Activated naive CD8-positive, alpha-beta T cell (primary cell): Measurements from ENCODE around the gene PREX1.
A peak's percentile ranks its signal among the peaks of the same experiment; 100 is the strongest.
"Not testable (repeated sequence)": the region's sequence is repeated elsewhere in the genome, so short reads cannot be mapped to it uniquely, and the experiment has no call there.

Source experiments
- H3K27ac Mint-ChIP-seq: one replicate; pipeline ENCODE4 v1.8.0; 2021; ENCODE audit warnings: mixed read lengths
- H3K27me3 Mint-ChIP-seq: one replicate; pipeline ENCODE4 v1.8.0; 2021; ENCODE audit warnings: mixed read lengths
- H3K36me3 Mint-ChIP-seq: one replicate; pipeline ENCODE4 v1.8.0; 2021; ENCODE audit warnings: mixed read lengths
- H3K4me1 Mint-ChIP-seq: one replicate; pipeline ENCODE4 v1.8.0; 2021; ENCODE audit warnings: low read depth, mixed read lengths
- H3K4me3 Mint-ChIP-seq: one replicate; pipeline ENCODE4 v1.8.0; 2021; ENCODE audit warnings: mild to moderate bottlenecking, mixed read lengths
- H3K9me3 Mint-ChIP-seq: one replicate; pipeline ENCODE4 v1.8.0; 2021; ENCODE audit warnings: low read depth, mixed read lengths

The PREX1 gene

GRCh38 chr20:48788486-48789072 is 39.2 kb downstream of the PREX1 start:
- peaks cover 2% of the 10 kb centered on the region for H3K36me3 Mint-ChIP-seq
- H3K4me1 Mint-ChIP-seq = peaks cover 54% of the 10 kb centered on the region
- H3K27me3 Mint-ChIP-seq = no peaks in the 10 kb centered on the region
- peak overlapping the region; percentile 65 for H3K27ac Mint-ChIP-seq
- peak overlapping the region; percentile 2 for H3K4me3 Mint-ChIP-seq
- no peaks in the 10 kb centered on the region for H3K9me3 Mint-ChIP-seq

- Mint-ChIP-seq H3K27me3 (no peaks in the 10 kb centered on the region), H3K9me3 (no peaks in the 10 kb centered on the region), H3K4me1 (peaks cover 51% of the 10 kb centered on the region), H3K36me3 (peaks cover 2% of the 10 kb centered on the region), H3K27ac (peak overlapping the region; percentile 65), H3K4me3 (peak overlapping the region; percentile 7)
Observed at GRCh38 chr20:48787861-48788375, 39.9 kb downstream of the PREX1 start.

DNA sequence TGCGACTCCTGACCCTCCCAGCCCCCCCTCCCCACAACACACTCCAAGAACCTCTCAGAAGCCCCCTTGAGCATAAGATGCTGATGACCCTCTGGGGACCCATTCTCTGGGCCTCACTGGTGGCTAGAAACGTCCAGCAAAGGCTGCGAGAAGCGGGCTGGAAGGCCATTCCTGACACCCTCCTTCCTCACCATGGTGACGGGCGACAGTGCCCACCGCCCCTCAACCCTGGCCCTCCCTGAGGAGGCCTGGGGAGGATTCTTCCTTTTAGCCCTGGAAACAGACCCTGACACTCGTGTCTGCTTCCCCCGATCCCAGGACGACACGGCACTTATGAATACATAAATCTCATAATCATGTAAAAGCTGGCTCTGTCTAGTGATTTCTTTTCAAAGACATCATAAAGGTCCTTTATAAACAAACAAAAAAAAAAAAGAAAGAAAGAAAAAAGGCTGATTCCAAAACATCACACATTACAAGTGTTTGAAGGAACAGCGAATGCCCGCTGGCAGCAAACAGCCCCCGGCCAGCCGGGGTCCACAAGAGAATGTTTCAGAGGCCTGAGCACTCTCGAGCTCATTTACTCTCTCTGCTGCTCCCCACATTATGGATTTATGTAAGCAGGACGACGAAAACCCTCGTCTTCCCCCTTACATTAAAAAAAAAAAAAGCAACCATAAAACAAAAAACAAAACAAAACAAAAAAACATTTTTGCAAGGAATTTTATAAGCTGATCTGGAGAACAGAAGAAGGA is 40.7 kb downstream of the PREX1 start:
- Mint-ChIP-seq H3K9me3 (no peaks in the 10 kb centered on the region), H3K4me3 (no peak overlapping the region), H3K36me3 (peaks cover 2% of the 10 kb centered on the region), H3K4me1 (peaks cover 51% of the 10 kb centered on the region), H3K27ac (peak overlapping the region; percentile 65), H3K27me3 (no peaks in the 10 kb centered on the region)

DNA sequence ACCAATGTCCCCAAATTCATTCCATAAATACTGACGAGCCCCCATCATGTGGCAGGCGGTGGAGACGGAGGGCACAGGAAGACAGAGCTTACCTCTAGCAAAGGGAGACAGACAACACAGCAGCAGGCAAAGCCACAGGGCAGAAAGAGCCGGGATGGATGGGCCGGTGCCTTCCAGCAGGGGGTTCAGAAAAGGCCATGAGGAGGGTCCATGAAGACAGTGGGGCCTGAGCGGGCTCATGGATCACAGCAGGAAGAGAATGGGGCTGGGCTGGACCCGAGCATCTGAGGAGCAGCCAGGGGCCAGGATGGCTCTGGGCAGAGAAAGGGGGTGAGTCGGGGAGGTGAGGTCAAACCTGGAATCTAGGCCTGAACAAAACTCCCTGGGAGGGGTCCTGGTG is 42.0 kb downstream of the PREX1 start:
- no peak overlapping the region for H3K4me3 Mint-ChIP-seq
- H3K36me3 Mint-ChIP-seq = peaks cover 2% of the 10 kb centered on the region
- H3K27ac Mint-ChIP-seq = peak overlapping the region; percentile 77
- peaks cover 42% of the 10 kb centered on the region for H3K4me1 Mint-ChIP-seq
- H3K27me3 Mint-ChIP-seq = no peaks in the 10 kb centered on the region
- no peaks in the 10 kb centered on the region for H3K9me3 Mint-ChIP-seq

DNA sequence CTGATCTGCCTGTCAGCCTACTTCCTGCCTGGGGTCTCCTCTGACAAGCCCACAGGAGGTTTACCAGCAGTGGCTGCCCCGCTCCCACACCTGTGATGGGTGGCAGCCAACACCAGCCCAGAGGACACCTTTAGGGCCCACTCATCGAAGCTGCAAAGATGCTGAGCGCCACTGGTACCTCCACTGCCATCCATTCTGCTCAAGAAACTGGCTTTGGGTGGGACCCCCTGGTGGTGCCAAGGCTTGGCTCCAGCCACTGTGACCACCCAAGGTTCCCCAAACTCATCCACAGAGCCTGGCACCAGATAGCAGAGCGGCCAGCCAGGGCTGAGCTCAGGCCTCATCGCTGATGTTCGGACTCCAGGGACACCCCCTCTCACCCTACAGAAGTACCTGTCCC is 42.5 kb downstream of the PREX1 start:
- H3K27ac Mint-ChIP-seq = peak overlapping the region; percentile 83
- no peak overlapping the region for H3K4me3 Mint-ChIP-seq
- H3K9me3 Mint-ChIP-seq = no peaks in the 10 kb centered on the region
- H3K27me3 Mint-ChIP-seq = no peaks in the 10 kb centered on the region
- peaks cover 2% of the 10 kb centered on the region for H3K36me3 Mint-ChIP-seq
- H3K4me1 Mint-ChIP-seq = peaks cover 42% of the 10 kb centered on the region

DNA sequence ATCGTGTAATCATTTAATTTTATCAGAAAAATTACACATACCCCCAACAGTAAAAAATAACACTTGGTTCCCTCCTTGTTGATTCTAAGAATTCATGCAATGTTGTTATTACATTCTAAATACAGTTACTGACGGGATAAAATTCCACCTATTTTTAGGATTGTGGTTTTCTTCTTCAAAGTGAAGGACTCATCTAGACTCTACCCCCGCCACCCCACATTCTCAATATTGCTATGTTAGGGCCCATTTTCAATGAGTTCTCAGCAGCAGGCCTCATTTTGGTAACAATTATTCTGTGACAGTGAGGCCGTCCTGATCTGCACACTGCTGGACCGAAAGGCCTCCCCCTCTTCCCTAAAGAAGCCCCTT is 43.5 kb downstream of the PREX1 start:
- peaks cover 6% of the 10 kb centered on the region for H3K36me3 Mint-ChIP-seq
- no peak overlapping the region for H3K27ac Mint-ChIP-seq
- no peaks in the 10 kb centered on the region for H3K9me3 Mint-ChIP-seq
- H3K27me3 Mint-ChIP-seq = no peaks in the 10 kb centered on the region
- peaks cover 41% of the 10 kb centered on the region for H3K4me1 Mint-ChIP-seq
- H3K4me3 Mint-ChIP-seq = no peak overlapping the region

DNA sequence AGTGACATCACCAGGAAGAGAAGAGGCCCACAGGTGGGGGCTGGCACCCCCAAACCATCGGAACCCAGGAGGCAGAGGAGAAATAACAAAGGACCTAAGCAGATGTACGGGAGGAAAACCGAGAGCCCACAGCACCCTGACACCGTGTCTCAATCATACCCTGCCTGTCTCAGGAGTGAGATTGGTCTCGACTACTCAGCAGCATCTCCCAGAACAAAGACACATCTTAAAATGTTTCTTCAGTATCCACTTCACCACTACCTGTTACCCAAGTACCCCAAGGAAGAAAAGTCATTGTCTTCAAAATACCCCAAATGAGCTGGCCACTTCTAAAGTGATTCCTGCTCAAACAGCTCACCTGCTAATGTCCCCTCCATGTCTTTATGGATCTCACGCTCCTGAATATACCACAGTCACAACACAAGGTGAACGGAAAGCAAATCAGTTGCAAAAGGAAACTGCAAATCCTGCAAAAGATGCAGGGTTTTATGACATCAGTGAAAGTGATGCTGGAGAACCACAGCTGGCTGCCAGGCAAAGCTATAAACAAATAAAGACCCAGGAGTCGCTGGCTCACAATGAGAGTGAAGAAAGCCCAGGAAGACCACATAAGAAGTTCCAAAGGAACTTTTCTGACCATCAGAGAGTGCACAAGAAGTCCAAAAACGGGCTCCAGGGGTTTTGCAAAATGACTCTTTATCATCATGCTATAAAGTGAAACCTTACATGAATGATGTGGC is 44.1 kb downstream of the PREX1 start:
- Mint-ChIP-seq H3K4me1 (peaks cover 40% of the 10 kb centered on the region), H3K27me3 (no peaks in the 10 kb centered on the region), H3K4me3 (no peak overlapping the region), H3K27ac (no peak overlapping the region), H3K36me3 (peaks cover 8% of the 10 kb centered on the region), H3K9me3 (no peaks in the 10 kb centered on the region)

- peaks cover 7% of the 10 kb centered on the region for H3K36me3 Mint-ChIP-seq
- no peak overlapping the region for H3K4me3 Mint-ChIP-seq
- H3K4me1 Mint-ChIP-seq = peaks cover 36% of the 10 kb centered on the region
- H3K27me3 Mint-ChIP-seq = no peaks in the 10 kb centered on the region
- no peak overlapping the region for H3K27ac Mint-ChIP-seq
- H3K9me3 Mint-ChIP-seq = no peaks in the 10 kb centered on the region
Observed at GRCh38 chr20:48782901-48783308, 44.9 kb downstream of the PREX1 start.

DNA sequence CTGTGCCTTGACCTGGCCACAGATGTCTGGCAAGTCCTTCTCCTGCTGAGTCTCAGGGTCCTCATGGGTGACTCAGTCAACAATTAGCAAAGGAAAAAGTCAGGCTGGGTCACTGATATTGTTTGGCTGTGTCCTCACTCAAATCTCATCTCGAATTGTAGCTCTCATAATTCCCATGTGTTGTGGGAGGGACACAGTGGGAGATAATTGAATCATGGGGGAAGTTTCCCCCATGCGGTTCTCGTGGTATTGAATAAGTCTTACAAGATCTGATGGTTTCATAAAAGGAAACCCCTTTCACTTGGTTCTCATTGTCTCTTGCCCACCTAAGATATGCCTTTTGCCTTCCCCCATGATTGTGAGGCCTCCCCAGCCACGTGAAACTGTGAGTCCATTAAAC is 45.7 kb downstream of the PREX1 start:
- Mint-ChIP-seq H3K27me3 (no peaks in the 10 kb centered on the region), H3K27ac (no peak overlapping the region), H3K4me1 (peaks cover 36% of the 10 kb centered on the region), H3K9me3 (no peaks in the 10 kb centered on the region), H3K36me3 (peaks cover 7% of the 10 kb centered on the region), H3K4me3 (no peak overlapping the region)

- Mint-ChIP-seq H3K9me3 (no peaks in the 10 kb centered on the region), H3K4me3 (no peak overlapping the region), H3K27me3 (no peaks in the 10 kb centered on the region), H3K4me1 (peaks cover 38% of the 10 kb centered on the region), H3K36me3 (peaks cover 7% of the 10 kb centered on the region), H3K27ac (peak overlapping the region; percentile 58)
Observed at GRCh38 chr20:48781634-48782033, 46.2 kb downstream of the PREX1 start.

DNA sequence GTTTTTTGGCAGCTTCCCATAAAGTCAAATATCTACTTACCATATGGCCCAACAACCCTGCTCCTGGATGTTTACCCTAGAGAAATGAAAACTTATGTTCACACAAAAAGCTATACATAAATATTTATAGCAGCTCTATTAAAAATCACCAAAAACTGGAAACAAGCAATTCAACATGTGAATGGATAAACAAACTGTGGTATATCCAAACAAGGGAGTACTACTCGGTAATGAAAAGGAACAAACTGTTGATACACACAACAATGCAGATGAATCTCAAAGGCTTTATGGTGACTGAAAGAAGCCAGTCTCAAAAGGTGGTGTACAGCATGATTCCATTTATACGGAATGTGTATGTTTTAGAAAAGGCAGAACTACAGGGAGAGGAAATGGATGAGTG is 48.4 kb downstream of the PREX1 start:
- H3K27ac Mint-ChIP-seq = peak overlapping the region; percentile 13
- H3K36me3 Mint-ChIP-seq = peaks cover 11% of the 10 kb centered on the region
- H3K4me1 Mint-ChIP-seq = peaks cover 54% of the 10 kb centered on the region
- no peaks in the 10 kb centered on the region for H3K27me3 Mint-ChIP-seq
- H3K4me3 Mint-ChIP-seq = no peak overlapping the region
- H3K9me3 Mint-ChIP-seq = no peaks in the 10 kb centered on the region

DNA sequence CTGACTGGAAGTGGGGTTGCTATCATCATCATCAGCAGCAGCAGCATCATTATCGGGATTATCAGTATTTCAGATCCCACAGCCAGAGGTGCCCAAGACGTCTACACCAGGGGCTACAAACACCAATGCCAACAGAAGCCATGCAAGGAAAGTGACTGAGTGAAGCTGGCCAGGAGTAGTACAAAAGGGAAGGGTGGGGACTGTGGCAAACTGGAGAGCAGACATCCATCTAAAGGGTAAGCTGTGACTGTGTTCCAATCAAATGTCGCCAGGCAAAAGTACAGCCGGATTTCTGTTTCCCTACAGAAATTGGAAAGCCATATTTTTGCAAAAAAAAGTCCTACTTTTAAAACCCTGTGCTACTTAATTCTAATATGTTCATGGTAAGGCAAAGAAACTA is 50.0 kb downstream of the PREX1 start:
- Mint-ChIP-seq H3K4me3 (no peak overlapping the region), H3K4me1 (peaks cover 68% of the 10 kb centered on the region), H3K36me3 (peaks cover 11% of the 10 kb centered on the region), H3K9me3 (no peaks in the 10 kb centered on the region), H3K27ac (no peak overlapping the region), H3K27me3 (no peaks in the 10 kb centered on the region)

DNA sequence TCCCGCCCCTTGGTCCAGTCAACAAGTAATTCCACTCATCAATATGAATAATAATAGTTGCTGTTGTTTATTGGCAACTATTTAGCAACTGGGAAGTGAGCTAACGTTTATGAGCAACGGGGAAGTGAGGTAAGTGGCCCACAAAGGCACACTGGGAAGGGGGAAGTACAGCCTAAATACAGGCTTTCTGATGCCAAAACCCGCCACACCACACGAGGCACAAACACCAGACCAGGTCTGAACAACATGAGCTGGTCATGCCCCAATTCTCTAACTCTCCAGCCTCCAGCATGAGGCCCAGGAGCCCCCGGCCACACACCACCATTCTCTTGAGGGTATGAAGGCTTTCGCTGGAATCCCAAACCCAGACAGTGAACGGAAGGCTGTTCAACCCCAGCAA is 50.8 kb downstream of the PREX1 start:
- Mint-ChIP-seq H3K27ac (peak overlapping the region; percentile 55), H3K9me3 (no peaks in the 10 kb centered on the region), H3K4me1 (peaks cover 75% of the 10 kb centered on the region), H3K27me3 (no peaks in the 10 kb centered on the region), H3K36me3 (peaks cover 11% of the 10 kb centered on the region), H3K4me3 (no peak overlapping the region)

DNA sequence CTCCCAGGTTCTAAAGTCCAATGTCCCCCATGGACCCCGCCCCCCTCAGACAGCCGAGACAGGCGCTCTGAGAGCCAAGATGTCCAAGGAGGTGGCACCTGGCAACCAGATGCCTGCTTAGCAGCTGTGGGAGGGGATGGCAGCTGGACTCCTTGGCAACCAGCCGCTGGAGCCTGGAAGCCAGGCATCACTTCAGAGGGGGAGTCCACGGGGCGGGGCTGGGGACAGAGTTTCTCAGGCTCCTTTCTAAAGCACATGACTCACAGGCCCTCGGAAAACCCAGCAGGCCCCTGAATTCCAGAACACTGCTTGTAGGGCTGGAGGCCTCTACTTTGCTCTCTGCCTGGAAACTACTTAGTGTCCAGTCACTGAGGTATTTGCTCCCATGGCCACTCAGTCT is 51.5 kb downstream of the PREX1 start:
- Mint-ChIP-seq H3K27ac (no peak overlapping the region), H3K27me3 (no peaks in the 10 kb centered on the region), H3K4me1 (peaks cover 80% of the 10 kb centered on the region), H3K4me3 (no peak overlapping the region), H3K9me3 (no peaks in the 10 kb centered on the region), H3K36me3 (peaks cover 11% of the 10 kb centered on the region)

GRCh38 chr20:48775545-48775944 is 52.3 kb downstream of the PREX1 start:
- Mint-ChIP-seq H3K36me3 (peaks cover 11% of the 10 kb centered on the region), H3K4me1 (peaks cover 82% of the 10 kb centered on the region)
- not testable (repeated sequence) for H3K27me3 Mint-ChIP-seq, H3K27ac Mint-ChIP-seq, H3K9me3 Mint-ChIP-seq, H3K4me3 Mint-ChIP-seq
